ENCODE results near the gene HABP2.

The HABP2 gene

DNA sequence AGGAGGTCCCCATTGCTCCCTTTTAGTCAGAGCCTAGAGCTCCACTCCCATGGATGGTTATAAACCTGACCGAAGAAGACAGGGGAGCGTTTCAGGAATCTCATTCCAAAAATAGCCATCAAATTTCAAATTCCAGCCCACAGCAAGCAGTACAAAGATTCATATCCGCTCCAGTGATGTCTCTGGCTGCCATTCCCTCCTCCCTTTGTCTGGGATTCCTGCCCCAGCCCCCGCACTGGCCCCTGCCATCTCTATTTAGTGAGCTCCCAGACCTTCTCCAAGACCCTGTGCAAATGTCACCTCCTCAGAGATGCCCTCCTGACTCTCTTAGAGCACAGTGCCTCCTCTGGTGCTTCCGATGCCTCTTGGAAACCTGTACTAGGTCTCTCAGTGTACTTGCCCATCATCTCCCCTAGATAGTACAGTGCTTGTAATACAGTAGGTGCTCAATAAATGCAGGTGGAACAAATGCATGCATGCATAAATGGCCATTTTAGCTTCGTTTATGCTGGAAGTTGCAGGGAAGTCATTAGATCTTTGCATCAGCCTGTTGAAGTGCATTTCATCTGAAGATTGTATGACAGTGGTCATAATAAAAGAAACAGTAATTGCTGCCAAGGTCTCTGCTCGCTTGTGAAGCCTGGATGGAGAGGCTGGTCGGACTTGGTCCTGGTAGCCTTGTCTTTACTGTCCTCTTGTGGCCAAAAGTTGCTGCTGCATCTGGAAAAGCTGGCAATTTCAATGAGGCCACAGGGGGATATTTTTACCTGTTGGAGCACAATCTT is 32.0 kb upstream of the HABP2 start:
- TF ChIP-seq, protein P1, sequence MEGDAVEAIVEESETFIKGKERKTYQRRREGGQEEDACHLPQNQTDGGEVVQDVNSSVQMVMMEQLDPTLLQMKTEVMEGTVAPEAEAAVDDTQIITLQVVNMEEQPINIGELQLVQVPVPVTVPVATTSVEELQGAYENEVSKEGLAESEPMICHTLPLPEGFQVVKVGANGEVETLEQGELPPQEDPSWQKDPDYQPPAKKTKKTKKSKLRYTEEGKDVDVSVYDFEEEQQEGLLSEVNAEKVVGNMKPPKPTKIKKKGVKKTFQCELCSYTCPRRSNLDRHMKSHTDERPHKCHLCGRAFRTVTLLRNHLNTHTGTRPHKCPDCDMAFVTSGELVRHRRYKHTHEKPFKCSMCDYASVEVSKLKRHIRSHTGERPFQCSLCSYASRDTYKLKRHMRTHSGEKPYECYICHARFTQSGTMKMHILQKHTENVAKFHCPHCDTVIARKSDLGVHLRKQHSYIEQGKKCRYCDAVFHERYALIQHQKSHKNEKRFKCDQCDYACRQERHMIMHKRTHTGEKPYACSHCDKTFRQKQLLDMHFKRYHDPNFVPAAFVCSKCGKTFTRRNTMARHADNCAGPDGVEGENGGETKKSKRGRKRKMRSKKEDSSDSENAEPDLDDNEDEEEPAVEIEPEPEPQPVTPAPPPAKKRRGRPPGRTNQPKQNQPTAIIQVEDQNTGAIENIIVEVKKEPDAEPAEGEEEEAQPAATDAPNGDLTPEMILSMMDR (IDR thresholded peaks at IDR 0.05; ENCODE audit: low read depth, low read length) = peak; percentile 99
- no peak overlapping the region for H3K4me3 ChIP-seq (ENCODE audit: low read depth, low read length)

DNA sequence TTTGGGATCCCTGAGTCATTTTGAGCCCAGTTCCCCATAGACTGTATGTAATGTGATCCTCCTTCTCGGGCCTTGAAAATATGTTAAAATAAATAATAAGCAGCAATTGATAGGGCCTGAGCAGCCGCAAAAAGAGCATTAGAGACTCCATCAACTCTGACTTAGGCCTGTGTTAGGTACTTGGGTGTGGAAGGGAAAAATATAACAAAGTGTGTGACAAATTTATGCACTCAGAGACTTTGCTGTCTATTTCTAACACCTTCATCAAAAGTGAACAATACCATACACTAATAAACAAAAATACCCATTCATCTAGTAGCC is 31.4 kb upstream of the HABP2 start:
- TF ChIP-seq, protein P1 (IDR thresholded peaks at IDR 0.05; ENCODE audit: low read depth, low read length) = no peak
- H3K4me3 ChIP-seq (ENCODE audit: low read depth, low read length) = no peak overlapping the region

DNA sequence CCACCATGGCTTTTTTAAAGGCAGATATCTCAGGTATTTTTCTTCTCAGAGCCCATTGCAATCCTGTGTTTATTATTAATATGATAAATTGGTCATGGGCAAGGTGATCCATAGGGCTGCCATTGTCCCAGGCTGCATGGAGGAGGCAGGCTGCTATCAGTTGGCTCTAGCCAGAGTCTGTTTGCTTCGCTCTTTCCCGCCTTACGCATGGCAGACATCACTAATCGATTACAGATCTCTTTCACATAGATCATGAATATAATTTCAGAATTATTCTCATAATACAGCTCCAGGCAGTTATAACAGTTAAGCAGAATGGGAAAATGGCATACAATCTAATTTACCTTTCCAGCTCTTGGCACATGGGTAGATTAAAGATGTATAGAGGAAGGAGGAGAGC is 30.4 kb upstream of the HABP2 start:
- H3K4me3 ChIP-seq (ENCODE audit: low read depth, low read length) = no peak overlapping the region
- TF ChIP-seq, protein P1 (IDR thresholded peaks at IDR 0.05; ENCODE audit: low read depth, low read length) = no peak

DNA sequence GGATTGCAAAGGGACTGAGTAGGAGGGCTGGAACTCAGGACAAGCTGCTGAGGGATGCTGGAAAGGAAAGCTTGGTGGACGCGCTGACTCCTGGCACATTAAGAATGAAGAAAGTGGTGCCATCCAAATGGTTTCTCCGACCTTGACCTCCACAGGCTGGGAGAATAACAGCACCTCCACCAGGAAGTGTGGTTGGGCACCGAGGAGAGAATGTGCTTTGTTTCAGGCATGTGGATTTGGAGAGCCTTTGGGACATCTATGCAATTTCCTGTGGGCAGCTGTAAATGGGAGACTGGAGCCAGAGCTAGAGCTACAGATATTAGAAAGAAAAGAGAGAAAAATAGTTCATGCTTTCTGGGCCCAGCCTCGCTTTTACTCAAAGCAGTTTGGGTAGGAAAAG is 29.8 kb upstream of the HABP2 start:
- no peak overlapping the region for H3K4me3 ChIP-seq (ENCODE audit: low read depth, low read length)
- TF ChIP-seq, protein P1 (IDR thresholded peaks at IDR 0.05; ENCODE audit: low read depth, low read length) = no peak

DNA sequence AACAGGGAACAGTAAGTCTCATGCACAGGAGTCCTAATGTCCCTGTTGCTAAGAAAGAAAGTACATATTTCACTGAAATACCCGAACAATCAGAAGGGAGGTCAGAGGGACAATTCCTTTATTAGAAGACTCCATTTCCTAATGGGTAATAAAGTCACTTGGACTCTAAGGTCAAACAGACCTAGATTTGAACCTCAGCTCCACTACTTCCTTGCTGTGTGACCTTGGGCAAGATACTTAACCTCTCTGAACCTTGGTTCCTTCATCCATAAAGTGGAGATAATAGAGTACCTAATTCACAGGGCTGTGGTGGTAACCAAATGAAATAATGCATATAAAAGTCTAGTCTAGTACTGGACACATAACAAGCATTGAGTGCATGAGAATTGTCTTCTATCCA is 29.2 kb upstream of the HABP2 start:
- TF ChIP-seq, protein P1 (IDR thresholded peaks at IDR 0.05; ENCODE audit: low read depth, low read length) = no peak
- no peak overlapping the region for H3K4me3 ChIP-seq (ENCODE audit: low read depth, low read length)

DNA sequence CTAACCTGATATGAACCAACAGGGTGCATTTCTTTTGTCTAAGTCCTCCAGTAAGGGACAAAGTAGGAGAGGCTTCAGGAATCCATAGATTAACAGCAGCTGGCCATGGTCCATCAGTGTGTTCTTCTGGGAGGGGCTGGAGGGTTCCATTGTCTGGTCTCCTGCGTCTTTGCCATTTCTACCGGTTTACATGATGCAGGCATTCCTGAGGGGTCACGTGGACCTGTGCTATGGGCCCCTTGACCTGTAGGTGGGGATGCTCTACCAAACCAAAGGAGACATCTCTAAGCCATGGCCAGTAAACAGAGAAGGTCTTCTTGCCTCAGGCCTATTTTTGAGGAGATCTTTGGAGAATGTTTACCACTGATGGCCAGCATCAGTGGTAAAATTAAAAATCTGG is 28.7 kb upstream of the HABP2 start:
- TF ChIP-seq, protein P1 (IDR thresholded peaks at IDR 0.05; ENCODE audit: low read depth, low read length) = no peak
- no peak overlapping the region for H3K4me3 ChIP-seq (ENCODE audit: low read depth, low read length)

DNA sequence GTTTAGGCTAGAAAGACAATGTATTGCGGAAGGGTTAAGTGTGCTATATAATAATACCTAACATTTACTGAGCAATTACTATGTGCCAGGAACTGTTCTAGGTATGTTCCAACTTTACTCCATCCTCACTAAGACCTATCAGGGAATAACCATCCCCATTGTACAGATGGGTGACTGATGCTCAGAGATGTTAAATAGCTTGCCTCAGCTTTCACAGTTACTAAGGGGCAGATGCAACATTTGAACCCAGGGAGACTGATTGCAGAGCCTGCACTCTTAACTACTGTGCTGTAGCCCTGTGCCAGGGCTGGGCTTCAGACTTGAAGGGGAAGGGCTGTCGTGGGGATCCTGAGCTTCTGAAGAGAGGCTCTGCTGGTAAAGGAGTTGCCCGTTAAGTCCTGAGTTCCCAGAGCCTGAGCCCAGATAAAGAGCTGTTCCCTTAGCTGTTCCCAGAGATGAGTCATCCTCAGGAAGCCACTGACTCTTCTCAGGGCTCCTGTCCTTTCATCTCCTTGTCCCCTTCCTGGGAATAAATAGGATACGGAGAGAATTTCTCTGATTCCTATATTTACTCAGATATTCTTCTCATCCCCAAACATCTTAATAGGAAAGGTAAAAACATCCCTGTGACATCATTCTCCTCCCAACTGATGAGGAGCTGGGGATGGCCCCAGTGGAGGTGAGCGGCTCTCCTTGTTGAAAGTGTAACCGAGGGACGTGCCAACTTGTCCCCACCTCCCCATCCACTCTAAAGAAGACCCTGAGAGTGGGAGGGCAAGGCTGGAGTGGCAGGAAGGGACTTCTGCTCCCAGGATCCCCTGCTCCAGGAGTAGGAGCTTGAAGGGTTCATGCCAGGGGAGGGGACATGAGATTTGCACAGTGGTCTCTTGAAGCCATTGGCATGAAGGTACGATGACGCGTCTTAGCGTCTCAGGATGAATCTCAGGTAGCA is 28.0 kb upstream of the HABP2 start:
- H3K4me3 ChIP-seq (ENCODE audit: low read depth, low read length) = no peak overlapping the region
- TF ChIP-seq, protein P1 (IDR thresholded peaks at IDR 0.05; ENCODE audit: low read depth, low read length) = no peak

Data from WI38 (cell line).